ENCODE measurements around the gene TRPV5.

The TRPV5 gene

GRCh38 chr7:142919656-142920055 is 13.9 kb downstream of the TRPV5 start:
- Histone ChIP-seq H3K4me1 (ENCODE audit: low read length) (no peaks in the 10 kb centered on the region), H3K36me3 (replicated peaks; ENCODE audit: low read depth, low read length) (no peaks in the 10 kb centered on the region), H3K27ac (ENCODE audit: low read length) (no peak overlapping the region), H3K9me3 (ENCODE audit: insufficient read depth, low read length) (no peaks in the 10 kb centered on the region), H2AFZ (ENCODE audit: low read depth, low read length) (no peak overlapping the region), H3K4me3 (ENCODE audit: low read length) (no peak overlapping the region), H3K79me2 (ENCODE audit: low read length) (no peaks in the 10 kb centered on the region), H3K27me3 (ENCODE audit: low read depth, low read length) (peaks cover 26% of the 10 kb centered on the region), H3K9ac (ENCODE audit: low read length) (no peak overlapping the region), H4K20me1 (ENCODE audit: insufficient read depth, low read length) (no peaks in the 10 kb centered on the region), H3K4me2 (ENCODE audit: low read length) (no peak overlapping the region)
- TF ChIP-seq EZH2phosphoT487 (IDR thresholded peaks at IDR 0.05; ENCODE audit: low read depth) (no peak), CTCF (IDR thresholded peaks at IDR 0.05; ENCODE audit: low read depth, low read length) (no peak)

- no peak overlapping the region for H3K27ac ChIP-seq (ENCODE audit: low read length)
Measured at GRCh38 chr7:142918901-142919300, 14.6 kb downstream of the TRPV5 start.

GRCh38 chr7:142917447-142917846 is 16.1 kb downstream of the TRPV5 start:
- Histone ChIP-seq H3K9ac (ENCODE audit: low read length) (no peak overlapping the region), H3K36me3 (replicated peaks; ENCODE audit: low read depth, low read length) (no peaks in the 10 kb centered on the region), H3K4me1 (ENCODE audit: low read length) (no peaks in the 10 kb centered on the region), H4K20me1 (ENCODE audit: insufficient read depth, low read length) (no peaks in the 10 kb centered on the region), H3K9me3 (ENCODE audit: insufficient read depth, low read length) (no peaks in the 10 kb centered on the region), H2AFZ (ENCODE audit: low read depth, low read length) (no peak overlapping the region), H3K4me3 (ENCODE audit: low read length) (no peak overlapping the region), H3K4me2 (ENCODE audit: low read length) (no peak overlapping the region), H3K79me2 (ENCODE audit: low read length) (no peaks in the 10 kb centered on the region), H3K27me3 (ENCODE audit: low read depth, low read length) (peaks cover 45% of the 10 kb centered on the region), H3K27ac (ENCODE audit: low read length) (no peak overlapping the region)
- TF ChIP-seq EZH2phosphoT487 (IDR thresholded peaks at IDR 0.05; ENCODE audit: low read depth) (no peak), CTCF (IDR thresholded peaks at IDR 0.05; ENCODE audit: low read depth, low read length) (no peak)

More at GRCh38 chr7:142918901-142919300, 14.6 kb downstream of the TRPV5 start:
- Histone ChIP-seq H3K79me2 (ENCODE audit: low read length) (no peaks in the 10 kb centered on the region), H3K9ac (ENCODE audit: low read length) (no peak overlapping the region), H3K4me3 (ENCODE audit: low read length) (no peak overlapping the region), H3K27me3 (ENCODE audit: low read depth, low read length) (peaks cover 31% of the 10 kb centered on the region), H3K36me3 (replicated peaks; ENCODE audit: low read depth, low read length) (no peaks in the 10 kb centered on the region), H3K4me2 (ENCODE audit: low read length) (no peak overlapping the region), H4K20me1 (ENCODE audit: insufficient read depth, low read length) (no peaks in the 10 kb centered on the region), H2AFZ (ENCODE audit: low read depth, low read length) (no peak overlapping the region), H3K9me3 (ENCODE audit: insufficient read depth, low read length) (no peaks in the 10 kb centered on the region), H3K4me1 (ENCODE audit: low read length) (no peaks in the 10 kb centered on the region)
- TF ChIP-seq EZH2phosphoT487 (IDR thresholded peaks at IDR 0.05; ENCODE audit: low read depth) (no peak), CTCF (IDR thresholded peaks at IDR 0.05; ENCODE audit: low read depth, low read length) (no peak)

DNA sequence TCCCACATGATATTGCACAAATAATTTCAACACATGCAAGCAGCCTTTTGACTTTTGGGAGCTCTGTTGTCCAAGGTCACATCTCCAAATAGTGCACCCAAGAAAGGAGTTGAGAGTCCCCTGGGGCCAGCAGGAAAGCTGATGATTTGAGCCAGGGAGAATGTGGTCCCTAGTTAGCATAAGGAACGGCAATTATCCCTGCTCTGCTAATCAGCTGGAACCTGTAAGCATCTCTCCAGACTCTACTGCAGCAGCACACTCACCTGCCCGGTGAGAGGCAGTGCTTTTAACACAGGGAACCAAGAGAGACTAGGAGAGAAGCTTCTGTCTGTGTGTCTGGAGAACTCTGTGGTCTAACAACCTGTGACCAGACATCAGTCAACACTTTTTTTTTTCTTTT is 17.0 kb downstream of the TRPV5 start:
- TF ChIP-seq CTCF (IDR thresholded peaks at IDR 0.05; ENCODE audit: low read depth, low read length) = no peak
- TF ChIP-seq EZH2phosphoT487 (IDR thresholded peaks at IDR 0.05; ENCODE audit: low read depth) = no peak
- Histone ChIP-seq H3K36me3 (replicated peaks; ENCODE audit: low read depth, low read length) (no peaks in the 10 kb centered on the region), H3K4me3 (ENCODE audit: low read length) (no peak overlapping the region), H2AFZ (ENCODE audit: low read depth, low read length) (no peak overlapping the region), H3K9ac (ENCODE audit: low read length) (no peak overlapping the region), H3K79me2 (ENCODE audit: low read length) (no peaks in the 10 kb centered on the region), H3K4me1 (ENCODE audit: low read length) (no peaks in the 10 kb centered on the region), H3K27ac (ENCODE audit: low read length) (no peak overlapping the region), H3K4me2 (ENCODE audit: low read length) (no peak overlapping the region), H3K9me3 (ENCODE audit: insufficient read depth, low read length) (no peaks in the 10 kb centered on the region), H3K27me3 (ENCODE audit: low read depth, low read length) (peaks cover 54% of the 10 kb centered on the region), H4K20me1 (ENCODE audit: insufficient read depth, low read length) (no peaks in the 10 kb centered on the region)
